ENCODE results near the gene SWSAP1.

The SWSAP1 gene

GRCh38 chr19:11355160-11356073 lies 19.0 kb upstream of the SWSAP1 start, which contains the start of gene PLPPR2:
Gene PLPPR2, plus strand, starts transcription at chr19:11355432. Its CDS starts 2,242 bp downstream, at chr19:11357674.
- peak; percentile 91 to 92 for DNase-seq

DNA sequence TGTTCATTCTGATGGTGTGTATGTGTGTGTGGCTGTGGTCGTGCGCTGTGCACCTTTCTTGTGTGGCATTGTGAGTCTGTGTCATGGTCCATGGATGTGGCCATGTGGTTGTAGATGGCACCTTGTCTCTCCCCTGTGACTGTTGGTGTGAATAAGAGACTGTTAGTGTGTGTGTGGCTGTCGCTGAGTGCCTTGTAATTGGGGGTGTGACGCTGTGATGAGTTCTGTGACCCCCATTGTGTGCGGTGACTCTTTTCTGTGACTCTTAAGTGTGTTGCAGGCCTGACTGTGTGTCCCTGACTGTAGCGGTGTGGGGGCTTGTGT lies 18.4 kb upstream of the SWSAP1 start:
- DNase-seq = no peak

DNA sequence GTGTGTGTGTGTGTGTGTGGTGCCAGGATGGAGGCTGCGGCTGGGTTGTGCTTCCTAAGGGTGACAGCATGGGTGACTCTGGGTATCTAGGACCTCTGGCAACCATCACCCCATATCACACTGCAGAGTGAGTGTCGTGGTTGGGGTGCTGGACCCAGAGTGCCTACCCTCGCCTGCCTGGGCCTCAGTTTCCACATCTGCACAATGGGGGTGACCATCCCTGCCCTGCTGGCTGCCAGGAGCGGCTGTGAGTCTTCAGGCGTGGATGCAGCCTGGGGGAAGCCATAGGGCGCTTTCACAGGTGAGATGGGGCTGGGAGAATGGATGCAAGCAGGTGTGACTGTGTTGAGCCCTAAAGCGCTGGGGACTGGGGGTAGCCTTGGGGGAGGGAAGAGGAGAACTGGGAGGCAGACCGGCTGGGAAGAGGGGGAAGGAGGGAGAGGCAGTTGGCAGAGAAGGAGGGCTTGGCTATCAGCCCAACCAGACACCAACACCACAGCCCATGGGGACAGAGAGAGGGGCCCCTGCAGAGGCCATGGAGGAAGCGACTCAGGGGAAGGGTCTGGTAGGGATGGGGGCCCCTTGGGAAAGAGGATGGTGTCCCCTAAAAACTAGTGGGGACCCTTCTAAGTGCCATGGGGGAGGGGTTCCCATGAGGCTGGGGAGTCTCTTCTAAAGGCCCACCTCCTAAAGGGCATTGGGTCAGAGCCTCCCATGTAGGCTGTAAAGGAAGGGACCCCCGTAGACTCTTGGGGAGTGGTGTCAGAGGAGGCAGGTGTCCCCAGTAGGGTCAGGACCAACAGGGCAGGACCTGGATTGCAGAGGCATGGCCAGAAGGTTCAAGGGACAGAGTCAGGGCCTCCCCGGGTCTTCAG lies 17.6 kb upstream of the SWSAP1 start:
- no peak for DNase-seq

DNA sequence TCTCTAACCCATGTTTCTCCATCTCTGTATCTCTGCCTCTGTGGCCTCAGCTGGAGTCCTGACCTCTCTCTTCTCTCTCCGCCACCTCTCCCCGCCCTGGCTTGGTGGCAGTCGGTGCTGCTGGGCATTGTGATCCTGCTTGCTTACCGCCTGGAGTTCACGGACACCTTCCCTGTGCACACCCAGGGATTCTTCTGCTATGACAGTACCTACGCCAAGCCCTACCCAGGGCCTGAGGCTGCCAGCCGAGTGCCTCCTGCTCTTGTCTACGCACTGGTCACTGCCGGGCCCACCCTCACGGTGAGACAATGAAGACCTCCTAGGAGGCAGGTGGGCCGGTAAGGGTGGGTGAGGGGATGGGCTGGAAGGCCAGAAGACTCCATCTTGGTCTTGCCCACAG lies 15.0 kb upstream of the SWSAP1 start:
- no peak for DNase-seq

DNA sequence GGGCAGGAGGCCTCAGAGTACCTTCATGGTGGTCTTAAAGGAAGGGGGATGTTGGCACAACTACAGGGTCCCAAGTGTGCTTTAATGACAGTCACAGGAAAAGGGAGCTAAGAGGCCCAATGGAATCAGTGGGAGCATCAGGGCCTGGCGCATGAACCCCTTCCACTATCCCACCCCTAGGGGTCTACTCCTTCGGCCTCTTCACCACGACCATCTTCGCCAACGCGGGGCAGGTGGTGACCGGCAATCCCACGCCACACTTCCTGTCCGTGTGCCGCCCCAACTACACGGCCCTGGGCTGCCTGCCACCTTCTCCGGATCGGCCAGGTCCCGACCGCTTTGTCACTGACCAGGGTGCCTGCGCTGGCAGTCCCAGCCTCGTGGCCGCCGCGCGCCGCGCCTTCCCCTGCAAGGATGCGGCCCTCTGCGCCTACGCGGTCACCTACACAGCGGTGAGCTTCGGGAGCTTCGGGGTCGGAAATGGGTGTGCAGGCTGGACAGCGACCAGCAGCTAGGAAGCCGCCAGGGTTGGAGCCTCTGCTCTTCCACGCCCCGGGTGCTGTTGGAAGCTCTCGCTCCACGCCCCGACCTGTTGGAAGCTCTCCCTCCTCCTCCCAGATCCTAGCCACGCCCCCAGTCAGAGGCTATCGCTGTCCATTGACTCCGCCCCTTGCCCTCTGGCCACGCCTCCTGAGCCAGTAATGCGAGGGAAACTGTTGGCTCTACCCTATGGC lies 13.3 kb upstream of the SWSAP1 start:
- peak; percentile 52 to 57 for DNase-seq

- DNase-seq = no peak
Observed at GRCh38 chr19:11361771-11362731, 12.4 kb upstream of the SWSAP1 start.

DNA sequence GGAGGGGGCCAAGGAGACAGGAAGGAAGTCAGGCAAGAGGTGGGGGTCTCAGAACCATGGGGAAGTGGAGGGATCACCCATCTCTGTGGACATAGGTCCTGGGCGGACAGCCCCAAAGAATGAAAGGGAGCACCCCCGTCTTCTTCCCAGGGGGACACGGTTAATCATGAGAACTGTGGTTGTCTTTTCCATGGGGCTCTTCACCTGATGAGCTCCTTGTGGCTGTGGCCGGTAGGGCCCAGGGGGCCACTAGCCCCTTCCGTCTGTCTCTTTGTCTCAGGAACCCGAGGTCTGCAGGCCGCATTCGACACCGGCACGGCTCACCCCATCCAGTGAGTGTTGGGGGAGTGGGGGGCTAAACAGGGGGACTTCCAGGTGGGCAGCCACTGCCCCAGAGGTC lies 10.6 kb upstream of the SWSAP1 start:
- no peak for DNase-seq

GRCh38 chr19:11364296-11364904 lies 10.1 kb upstream of the SWSAP1 start:
- DNase-seq = no peak

DNA sequence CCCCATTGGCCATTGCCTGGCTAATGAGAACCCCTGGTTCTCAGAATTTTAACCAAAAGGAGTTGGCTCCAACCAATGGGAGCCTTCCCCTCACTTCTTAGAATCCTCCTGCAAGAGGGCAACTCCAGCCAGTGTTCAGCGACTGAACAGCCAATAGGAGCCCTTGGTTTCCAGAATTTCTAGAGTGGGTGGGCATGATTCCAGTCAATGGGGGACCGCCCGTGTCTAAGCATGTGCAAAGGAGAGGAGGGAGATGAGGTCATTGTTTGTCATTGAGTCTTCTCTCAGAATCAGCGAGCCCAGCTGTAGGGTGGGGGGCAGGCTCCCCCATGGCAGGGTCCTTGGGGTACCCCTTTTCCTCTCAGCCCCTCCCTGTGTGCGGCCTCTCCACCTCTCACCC lies 9.5 kb upstream of the SWSAP1 start:
- no peak for DNase-seq

DNA sequence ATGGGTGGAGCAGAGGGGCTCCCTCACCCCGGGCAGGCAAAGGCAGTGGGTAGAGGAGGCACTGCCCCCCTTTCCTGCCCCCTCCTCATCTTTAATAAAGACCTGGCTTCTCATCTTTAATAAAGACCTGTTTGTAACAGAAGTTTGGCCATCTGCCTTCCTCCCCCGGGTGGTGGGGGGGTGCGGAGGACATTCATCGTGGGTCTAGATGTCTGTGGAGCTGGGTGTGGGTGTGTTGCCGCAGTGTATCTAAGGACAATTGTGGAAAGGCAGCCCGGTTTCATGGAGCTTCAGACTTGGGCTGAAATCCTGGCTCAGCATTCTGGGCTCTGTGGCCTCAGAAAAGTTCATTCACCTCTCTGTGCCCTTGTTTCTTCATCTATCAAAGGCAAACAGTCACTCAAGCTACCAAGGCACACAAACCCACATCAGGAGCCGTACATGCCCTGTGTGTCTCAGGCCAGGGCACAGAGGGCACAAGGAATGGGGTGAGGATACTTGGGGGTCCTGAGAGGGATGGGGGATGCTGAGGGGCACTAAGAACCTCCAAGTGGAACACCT lies 8.8 kb upstream of the SWSAP1 start:
- DNase-seq = no peak

DNA sequence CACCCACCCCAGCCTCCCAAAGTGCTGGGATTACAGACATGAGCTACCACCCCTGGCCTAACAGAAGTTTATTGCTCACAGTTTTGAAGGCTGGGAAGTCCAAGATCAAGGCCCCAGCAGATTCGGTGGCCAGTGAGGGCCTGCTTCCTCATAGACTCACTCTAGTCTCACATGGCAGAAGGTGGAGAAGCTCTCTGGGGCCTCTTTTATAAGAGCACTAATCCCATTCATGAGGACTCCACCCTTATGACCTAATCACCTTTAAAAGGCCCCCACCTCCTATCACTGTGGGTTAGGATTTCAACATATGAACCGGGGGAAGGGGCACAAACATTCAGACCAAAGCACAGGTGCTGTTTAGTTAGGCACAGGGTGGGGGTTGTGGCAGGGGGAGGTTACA lies 6.9 kb upstream of the SWSAP1 start:
- no peak for DNase-seq

DNA sequence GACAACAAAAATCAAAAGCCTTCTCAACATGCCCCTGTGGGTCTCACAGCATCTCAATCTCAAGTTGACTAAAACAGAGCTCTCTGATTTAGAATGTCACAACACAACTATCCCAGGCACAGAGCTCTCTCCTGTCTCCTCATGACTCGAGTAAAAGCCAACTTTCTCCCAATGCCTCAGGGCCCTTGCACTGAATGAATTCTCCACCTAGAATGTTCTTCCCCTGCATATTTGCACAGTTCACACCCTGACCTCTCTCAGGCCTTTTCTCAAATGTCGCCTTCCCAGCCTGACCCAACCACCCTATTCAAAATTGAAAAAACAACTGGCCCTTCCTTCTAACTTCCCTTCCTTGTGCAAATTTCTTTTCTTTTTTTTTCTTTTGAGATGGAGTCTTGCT lies 3.7 kb upstream of the SWSAP1 start:
- DNase-seq = no peak

GRCh38 chr19:11373166-11373884 lies 1.1 kb upstream of the SWSAP1 start:
- no peak for DNase-seq

- DNase-seq = no peak
Observed at GRCh38 chr19:11373885-11374432, 507 bp upstream of the SWSAP1 start.

- DNase-seq = peak; percentile 73 to 78
Observed at GRCh38 chr19:11375143-11375948, 880 bp downstream of the SWSAP1 start.

- DNase-seq = peak; percentile 35 to 36
Observed at GRCh38 chr19:11377237-11377636, 2.8 kb downstream of the SWSAP1 start.

DNA sequence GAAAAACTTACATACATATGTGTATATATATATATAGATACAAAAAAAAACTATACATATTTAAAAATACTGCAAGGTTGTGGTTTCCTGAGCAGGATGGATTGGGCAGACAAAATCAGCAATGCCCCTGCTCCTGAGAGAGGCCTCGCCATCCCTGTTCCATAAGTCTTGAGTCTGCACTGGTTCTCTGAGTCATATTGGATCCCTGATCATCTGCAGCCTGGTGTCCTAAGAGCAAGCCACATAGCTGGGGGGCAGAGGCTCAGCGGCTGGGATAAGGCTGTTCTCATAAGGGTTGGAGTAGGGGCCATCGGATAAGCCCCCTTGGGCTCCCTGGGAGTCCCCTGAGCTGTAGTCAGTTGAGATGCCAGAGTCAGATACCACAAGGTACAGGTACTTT lies 3.3 kb downstream of the SWSAP1 start:
- no peak for DNase-seq

DNA sequence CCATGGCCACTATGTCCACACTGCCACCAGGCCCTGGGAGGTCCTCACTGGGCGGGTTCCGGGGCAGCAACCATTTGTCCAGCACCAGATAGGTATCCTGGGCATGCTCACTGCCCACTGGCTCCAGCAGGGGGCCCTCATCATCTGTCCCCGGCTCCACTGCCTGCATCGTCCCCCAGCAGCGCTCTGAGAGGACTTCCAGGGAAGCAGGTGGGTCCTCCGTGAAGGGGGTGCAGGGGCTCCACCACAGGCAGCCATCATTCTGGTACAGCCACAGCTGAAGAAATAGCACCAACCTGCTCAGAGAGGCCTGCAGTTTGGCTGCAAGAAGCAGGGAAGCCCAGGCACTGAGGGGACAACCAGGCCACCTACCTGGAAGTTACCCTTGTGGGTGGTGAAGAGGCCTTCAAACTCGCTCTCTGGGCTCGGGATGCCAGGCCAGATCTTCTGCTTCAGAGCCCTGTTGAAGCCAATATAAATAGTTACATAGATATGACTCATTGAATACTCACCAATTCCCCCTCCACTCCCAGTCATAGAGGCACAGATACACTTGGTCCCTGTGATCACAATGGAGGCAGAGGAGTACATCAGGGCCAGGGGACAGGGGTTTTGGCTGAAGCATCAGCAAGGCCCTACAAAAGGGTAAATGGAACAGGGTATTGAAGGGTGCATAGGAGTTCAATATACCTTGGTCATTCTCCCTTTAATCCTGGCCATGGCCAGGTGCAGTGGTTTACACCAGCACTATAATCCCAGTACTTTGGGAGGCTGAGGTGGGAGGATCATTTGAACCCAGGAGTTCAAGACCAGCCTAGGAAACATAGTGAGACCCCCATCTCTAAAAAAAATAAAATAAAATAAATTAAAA lies 4.1 kb downstream of the SWSAP1 start:
- DNase-seq = peak; percentile 32 to 44
